NCI-H460 (cell line): ENCODE results near the gene SH3BGRL. TPM values are rescaled to one million over a fixed set of nuclear protein-coding genes. Genes with fewer than 3 reads are reported as not detected.

ENCODE experiments used
- DNase-seq: peaks from one replicate; pipeline ENCODE4 v3.0.0-alpha.2; 2016; ENCODE audit warnings: low read depth; ENCODE audit errors: extremely low read depth
- polyA plus RNA-seq: library from polyadenylated mRNA; depleted of rRNA; stranded (reverse); fragments of >200 nt; gene quantifications from 2 replicates; pipeline ENCODE4 v1.2.3, GENCODE V29; 2014; cell fraction: nucleus; rRNA removed
- total RNA-seq: library from RNA; depleted of rRNA; stranded (reverse); fragments of >200 nt; shearing (Covaris generic); gene quantifications from 2 replicates; pipeline ENCODE4 v1.2.3, GENCODE V29; 2014; rRNA removed

SH3BGRL gene
- 77.1 and 78.2 TPM in 2 replicates for total RNA-seq
- polyA plus RNA-seq, result 29.9 and 42.0 TPM in 2 replicates

DNA sequence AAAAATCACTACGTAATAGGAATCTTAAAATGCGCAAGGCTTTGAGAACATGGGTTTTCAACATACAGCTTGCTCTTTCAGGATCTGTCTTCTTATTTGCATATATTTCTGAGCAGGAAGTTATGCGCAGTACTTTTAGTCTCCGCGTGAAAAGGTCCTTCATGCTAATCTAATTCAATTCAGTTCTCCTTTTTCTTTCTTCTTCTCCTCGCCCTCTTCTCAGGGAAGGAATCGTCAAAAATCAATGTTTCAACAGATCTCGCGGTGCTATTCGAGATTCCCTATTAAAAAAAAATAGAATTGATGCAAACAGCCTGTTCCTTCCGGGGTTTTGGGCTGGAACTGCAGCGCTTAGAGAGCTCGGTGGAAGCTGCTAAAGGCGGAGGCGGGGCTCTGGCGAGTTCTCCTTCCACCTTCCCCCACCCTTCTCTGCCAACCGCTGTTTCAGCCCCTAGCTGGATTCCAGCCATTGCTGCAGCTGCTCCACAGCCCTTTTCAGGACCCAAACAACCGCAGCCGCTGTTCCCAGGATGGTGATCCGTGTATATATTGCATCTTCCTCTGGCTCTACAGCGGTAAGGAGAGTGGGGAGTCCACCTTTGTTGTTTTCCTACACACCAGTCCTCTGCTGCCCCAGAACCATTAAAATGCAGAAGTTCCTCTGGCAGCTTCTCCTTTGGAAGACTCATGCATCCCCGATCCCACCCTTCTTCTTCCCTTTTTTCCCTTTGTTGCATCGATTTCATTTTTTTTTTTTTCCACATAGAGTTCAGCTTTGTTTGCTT is at the start of gene SH3BGRL, which contains the start of gene HMGN5:
SH3BGRL (plus strand) TSS at position 432 of the 785 bp plus-strand sequence; CDS start at position 531, 99 bp downstream.
HMGN5 (minus strand) TSS at position 243 of the 785 bp plus-strand sequence. CDS start 80,364 bp downstream, outside the sequence.
- peak; percentile 72 for DNase-seq

DNA sequence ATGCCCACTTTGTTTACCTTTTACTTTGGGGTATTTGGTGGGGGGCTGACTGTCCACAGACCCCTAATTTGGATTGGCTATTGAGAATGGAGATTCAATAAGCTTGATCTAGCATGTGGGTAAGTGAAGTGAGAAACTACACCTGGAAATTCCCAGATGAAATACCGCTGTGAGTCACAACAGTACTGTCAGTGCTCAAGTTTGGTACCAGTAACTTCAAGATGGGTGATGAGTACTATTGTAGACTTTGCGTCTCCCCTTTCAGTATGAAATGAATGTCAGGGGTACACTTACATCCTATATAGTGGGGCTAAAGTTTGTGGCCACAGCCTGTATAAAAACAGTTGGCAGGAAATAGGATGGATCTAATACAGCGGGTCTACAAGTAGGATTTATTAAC is 33.5 kb upstream of the SH3BGRL start:
- DNase-seq, result no peak

GRCh38 chrX:81174286-81174685 is 27.6 kb upstream of the SH3BGRL start:
- peak; percentile 35 for DNase-seq

- DNase-seq, result no peak
These were observed 6.6 kb upstream of the SH3BGRL start for GRCh38 chrX:81195259-81195658.

- DNase-seq, result peak; percentile 55
These were observed 6.2 kb upstream of the SH3BGRL start for GRCh38 chrX:81195712-81196111.

DNA sequence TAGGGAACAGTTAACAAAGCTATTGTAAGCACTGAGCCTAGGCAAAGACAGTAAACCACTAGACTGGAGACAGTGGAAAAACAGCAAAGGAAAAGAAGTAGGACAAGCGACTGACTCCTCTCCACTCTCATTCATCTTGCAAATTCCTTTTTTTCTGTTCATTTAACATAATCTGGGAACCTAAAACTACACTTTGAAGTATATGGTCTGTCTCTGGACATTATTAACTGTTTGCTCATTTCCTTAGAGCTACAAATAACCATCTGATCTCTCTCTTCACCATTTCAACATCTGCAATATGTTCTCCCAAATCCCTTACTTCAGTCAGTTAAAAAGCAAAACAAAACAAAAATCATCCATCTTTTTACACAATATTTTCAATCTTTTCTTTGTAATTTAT is 831 bp upstream of the SH3BGRL start:
- no peak for DNase-seq

- no peak for DNase-seq
These were observed 536 bp downstream of the SH3BGRL start for GRCh38 chrX:81202456-81202819.

GRCh38 chrX:81202943-81203342 is 1.0 kb downstream of the SH3BGRL start:
- DNase-seq, result no peak

DNA sequence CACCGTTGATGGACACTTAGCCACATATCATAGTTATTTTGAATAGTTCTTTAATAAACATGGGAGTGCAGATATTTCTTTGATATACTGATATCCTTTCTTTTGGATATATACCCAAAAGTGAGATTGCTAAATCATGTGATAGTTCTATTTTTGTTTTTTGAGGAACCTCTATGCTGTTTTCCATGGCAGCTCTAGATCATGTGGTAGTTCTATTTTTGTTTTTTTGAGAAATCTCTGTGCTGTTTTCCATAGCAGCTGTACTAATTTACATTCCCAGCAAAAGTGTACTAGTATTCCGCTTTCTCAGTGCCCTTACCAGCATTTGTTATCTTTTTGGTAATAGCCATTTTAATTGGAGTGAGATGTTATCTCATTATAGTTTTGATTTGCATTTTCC is 3.6 kb downstream of the SH3BGRL start:
- no peak for DNase-seq

- DNase-seq, result no peak
These were observed 4.6 kb downstream of the SH3BGRL start for GRCh38 chrX:81206476-81206875.

DNA sequence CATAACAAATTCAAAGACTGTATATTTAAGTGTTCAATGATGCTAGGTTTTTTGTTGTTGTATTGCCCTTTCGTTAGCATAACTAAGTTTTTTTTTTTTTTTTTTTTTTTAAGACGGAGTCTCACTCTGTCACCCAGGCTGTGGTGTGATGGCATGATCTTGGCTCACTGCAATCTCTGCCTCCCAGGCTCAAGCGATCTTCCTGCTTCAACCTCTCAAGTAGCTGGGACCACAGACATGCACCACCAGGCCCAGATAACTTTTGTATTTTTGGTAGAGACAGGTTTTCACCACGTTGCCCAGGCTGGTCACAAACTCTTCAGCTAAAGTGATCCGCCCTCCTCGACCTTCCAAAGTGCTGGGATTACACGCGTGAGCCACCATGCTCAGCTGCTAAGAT is 7.0 kb downstream of the SH3BGRL start:
- no peak for DNase-seq

DNA sequence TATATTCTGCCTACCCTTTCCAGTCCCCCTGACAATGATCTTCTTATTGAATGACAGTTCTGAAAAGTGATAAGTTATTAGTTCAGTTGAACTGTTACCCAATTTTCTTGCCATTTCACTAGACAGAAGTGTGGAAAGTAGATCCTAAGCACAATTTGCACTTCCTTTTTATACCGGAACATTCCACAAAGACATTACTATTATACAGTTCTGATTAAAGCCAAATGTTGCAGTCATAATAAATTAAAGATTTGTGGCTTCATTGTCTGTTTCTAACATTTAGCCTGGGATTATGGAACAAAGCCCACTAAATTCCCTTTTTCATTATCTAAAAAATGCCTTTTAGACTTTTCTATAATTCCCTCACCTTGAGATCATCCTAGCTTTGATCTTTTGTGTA is 13.8 kb downstream of the SH3BGRL start:
- DNase-seq, result no peak

- no peak for DNase-seq
These were observed 27.3 kb downstream of the SH3BGRL start for GRCh38 chrX:81229229-81229628.

DNA sequence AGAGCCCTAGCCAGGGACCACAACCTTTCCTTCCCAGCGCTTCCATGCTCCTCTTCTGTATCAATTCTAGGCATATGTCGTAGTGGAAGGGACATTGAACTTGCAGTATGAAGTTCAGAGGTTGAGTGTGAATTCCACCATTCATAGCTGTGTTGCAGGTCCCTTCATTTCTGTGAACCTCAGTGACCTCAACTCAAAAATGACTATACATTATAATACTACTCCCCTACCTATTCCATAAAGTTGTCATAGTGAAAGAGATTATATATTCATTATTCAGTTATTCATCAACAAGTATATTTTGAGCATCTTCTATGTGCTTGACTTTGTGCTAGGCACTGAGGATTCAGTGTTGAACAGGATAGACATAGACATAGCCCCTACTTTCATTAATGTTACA is 28.0 kb downstream of the SH3BGRL start:
- DNase-seq, result no peak

DNA sequence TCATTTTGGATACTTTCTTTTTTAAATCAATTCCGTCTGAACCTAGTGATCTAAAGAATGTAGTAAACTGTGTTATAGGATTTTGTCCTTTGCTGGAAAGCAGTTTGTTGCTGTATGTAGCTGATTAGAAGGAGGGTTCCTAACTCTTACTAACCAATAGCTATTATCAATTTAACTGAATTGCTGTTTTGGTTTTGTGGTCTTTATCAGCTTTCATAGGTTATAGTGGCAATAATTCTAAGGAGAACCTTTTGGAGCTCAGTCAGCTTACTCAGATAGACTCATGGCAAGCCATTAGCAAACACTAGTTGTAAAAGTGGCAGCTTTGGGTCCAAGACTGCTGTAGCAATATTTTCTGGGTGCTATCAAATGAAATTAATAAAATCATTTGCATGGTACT is 29.6 kb downstream of the SH3BGRL start:
- DNase-seq, result no peak

GRCh38 chrX:81232218-81232617 is 30.3 kb downstream of the SH3BGRL start:
- no peak for DNase-seq

DNA sequence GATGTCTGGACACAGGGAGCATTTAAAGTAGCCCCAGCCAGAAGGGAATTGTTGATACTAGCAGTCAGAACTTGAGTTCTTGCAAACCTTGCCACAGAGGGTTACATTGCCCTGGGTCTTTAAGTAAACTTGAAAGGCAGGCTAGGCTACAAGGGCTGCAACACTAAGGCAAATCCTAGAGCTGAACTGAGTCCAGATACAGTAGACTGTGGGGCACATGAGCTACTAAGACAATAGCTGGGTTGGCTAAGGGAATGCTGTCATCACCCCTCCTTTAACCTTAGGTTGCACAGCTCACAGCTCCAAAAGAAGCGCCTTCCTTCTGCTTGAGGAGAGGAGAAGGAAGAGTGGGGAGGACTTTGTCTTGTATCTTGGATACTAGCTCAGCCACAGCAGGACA is 35.6 kb downstream of the SH3BGRL start:
- no peak for DNase-seq

GRCh38 chrX:81238166-81238565 is 36.3 kb downstream of the SH3BGRL start:
- no peak for DNase-seq

GRCh38 chrX:81240701-81241331 is 38.9 kb downstream of the SH3BGRL start:
- no peak for DNase-seq

GRCh38 chrX:81241753-81242152 is 39.9 kb downstream of the SH3BGRL start:
- no peak for DNase-seq

DNA sequence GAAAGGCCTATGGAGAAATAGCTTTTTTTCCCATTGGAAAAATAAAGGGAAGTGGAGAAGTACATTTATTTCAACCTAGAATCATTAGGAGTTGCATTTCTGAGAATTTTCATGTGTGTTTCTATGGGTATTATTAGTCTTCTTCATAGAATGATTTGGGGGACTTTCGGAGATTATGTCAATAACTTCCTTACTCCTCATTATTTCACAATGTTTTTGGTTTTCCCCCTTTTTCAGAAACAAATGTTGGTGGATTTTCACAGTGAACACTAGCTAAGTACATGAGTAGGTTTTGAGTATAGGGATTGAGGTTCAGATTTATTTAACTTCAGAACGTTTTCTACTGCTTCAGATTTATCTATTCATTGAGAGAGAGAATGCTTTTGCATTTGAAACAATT is 54.0 kb downstream of the SH3BGRL start:
- no peak for DNase-seq

GRCh38 chrX:81257817-81258216 is 55.9 kb downstream of the SH3BGRL start:
- no peak for DNase-seq
